ENCODE measurements around the gene ALOX12B.
"Not testable (repeated sequence)": the region's sequence is repeated elsewhere in the genome, so short reads cannot be mapped to it uniquely, and the experiment has no call there.

The ALOX12B gene

GRCh38 chr17:8118769-8119580, 31.5 kb upstream of the ALOX12B start:
- peak; percentile 60 for DNase-seq

- peak; percentile 73 for DNase-seq
These were observed 30.7 kb upstream of the ALOX12B start, which contains the start of gene ALOXE3 for GRCh38 chr17:8117980-8118768. Gene ALOXE3 (minus strand): TSS chr17:8118514. CDS start chr17:8117990, 524 bp downstream.

- DNase-seq = no peak
These were observed 30.0 kb upstream of the ALOX12B start for GRCh38 chr17:8117367-8117979.

DNA sequence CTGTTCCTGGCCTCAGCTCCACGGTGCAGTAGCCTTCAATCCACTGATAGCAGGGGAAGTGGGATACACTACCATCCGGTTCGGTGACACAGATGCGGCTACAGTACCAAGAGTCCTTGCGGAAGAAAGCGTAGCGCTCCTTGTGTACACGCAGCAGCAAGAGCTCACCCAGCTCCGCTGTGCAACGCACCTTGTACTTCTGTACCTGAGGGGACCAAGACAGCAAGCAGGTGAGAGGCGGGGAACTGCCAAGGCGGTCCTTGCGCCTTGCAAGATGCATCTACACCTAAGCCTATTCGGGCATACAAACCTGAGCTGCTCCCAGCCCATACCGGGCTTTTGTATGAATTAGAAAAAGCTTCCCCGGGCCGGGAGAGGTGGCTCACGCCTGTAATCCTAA, 29.3 kb upstream of the ALOX12B start:
- no peak for DNase-seq

GRCh38 chr17:8110907-8111306, 23.4 kb upstream of the ALOX12B start:
- no peak for DNase-seq

GRCh38 chr17:8110456-8110804, 22.9 kb upstream of the ALOX12B start:
- DNase-seq = no peak

DNA sequence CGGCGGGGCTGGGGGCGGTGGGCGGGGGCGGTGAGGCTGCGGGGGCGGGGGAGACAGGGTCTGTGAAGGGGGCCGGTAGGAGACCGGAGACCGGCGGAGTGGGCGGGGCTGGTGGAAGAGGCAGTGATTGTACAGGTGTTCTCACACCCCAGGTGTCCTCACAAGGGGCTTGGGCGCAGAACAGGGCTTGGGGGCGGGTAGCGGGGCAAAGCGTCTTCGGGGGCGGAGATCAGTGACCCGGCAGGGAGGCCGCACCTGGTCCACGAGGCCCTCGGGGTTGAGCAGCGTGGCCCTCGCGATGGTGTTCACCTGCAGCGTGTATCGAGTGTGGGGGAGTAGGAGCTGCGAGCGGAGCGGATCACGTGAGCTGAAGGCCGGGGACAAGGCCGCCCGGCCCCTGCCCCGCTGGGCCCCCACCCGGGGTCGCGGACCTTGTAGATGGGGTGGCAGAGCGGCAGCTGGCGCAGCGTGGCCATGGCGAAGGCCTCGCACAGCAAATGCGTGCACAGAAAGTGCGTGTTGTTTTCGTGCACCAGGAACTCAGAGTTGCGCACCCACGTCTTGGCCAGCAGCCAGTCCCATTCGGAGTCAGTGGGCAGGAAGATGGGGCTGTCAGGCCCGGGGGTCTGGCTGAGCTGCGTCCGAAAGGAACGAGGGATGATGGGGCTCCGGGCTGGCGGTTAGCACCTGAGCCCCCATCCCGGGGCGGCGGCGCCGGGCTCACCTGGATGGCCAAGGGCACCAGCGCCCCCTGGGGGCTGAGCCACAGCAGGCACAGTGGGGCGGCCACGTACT, 22.3 kb upstream of the ALOX12B start:
- DNase-seq = no peak

GRCh38 chr17:8108972-8109660, 21.6 kb upstream of the ALOX12B start:
- DNase-seq = no peak

DNA sequence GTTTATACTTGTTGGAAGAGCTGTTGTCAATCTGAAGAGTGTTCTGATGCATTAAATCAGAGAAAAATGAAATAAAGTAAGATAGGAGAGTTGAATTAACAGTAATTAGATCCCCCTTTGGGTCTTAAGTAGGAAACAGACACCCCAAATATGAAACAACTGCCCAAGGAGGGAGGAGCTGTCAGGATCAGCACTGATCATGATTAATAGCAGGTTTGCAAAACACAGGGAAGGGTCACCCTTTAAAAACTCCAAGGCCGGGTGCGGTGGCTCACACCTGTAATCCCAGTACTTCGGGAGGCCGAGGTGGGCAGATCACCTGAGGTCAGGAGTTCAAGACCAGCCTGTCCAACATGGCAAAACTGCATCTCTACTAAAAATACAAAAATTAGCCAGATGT, 19.5 kb upstream of the ALOX12B start:
- DNase-seq = not testable (repeated sequence)

GRCh38 chr17:8105957-8106398, 18.5 kb upstream of the ALOX12B start:
- DNase-seq = no peak

- DNase-seq = no peak
These were observed 17.4 kb upstream of the ALOX12B start for GRCh38 chr17:8104911-8105310.

DNA sequence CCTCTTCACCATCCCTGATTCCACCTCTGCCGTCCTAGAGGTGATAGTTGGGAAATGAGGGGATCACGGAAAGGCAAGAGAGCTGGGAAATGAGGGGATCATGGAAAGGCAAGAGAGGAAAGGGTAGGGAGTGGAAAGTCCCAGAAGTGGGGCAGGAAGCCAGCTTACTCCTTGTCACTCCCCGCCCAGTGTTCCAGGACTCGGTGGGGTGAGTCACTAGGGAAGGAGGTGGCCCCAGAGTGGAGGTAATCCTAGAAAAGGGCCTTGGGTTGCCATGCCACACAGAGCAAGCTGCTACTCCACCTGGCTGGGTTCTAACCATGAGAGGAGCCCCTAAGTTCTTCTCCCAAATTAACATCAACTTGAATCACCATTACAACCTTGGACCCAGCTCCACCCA, 16.0 kb upstream of the ALOX12B start:
- no peak for DNase-seq

GRCh38 chr17:8101721-8102120, 14.2 kb upstream of the ALOX12B start:
- no peak for DNase-seq

GRCh38 chr17:8100763-8101162, 13.2 kb upstream of the ALOX12B start:
- no peak for DNase-seq

DNA sequence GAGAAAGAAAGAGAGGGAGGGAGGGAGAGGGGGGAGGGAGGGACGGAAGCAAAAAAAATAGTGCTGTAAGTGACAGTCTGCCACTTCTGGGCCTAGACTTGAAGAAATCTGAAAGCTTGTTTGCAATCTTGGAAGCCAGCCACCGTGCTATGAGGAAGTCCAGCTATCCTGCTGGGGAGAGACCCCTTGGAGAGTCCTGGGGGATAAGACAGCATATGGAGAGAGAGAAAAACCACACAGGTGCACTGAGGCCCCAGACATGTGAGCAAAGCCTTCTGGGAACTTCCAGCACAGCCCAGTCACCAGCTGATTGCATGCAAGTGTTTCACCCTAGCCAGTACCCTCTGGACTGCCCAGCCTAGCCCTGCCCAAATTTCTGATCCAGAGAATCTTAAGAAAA, 12.6 kb upstream of the ALOX12B start:
- DNase-seq = no peak

GRCh38 chr17:8096541-8096940, 9.0 kb upstream of the ALOX12B start:
- DNase-seq = no peak

GRCh38 chr17:8095361-8095760, 7.8 kb upstream of the ALOX12B start:
- DNase-seq = no peak

DNA sequence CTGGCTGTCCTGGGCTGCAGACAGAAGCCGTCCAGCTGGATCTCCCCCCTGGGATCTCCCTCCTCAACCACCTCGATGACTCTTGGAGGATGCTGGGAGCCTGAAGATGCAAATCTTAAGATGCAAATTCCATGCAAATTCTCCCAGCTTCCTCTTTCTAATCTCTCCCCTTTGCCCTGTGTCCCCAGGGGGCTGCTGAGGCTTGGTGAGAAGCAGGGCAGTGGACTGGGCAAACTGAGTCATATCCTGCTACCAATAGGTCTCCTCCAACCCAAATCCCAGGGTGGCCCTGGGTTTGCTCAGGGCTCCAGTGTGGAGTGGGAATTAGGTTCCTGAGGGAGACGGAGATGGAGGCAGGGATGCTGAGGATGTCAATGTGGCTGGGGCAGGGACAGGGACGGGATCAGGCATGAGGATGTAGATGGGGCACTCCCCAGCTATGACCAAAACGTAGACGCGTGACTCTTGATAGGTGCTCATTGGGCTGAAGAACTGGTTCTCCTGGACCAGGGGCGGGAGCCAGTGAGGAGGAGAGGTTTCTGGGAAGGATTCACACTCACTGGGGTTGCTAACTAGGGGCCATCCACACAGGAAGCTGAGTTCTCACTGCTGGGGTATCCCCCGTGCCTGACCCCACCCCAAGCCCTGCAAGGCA, 3.6 kb upstream of the ALOX12B start:
- no peak for DNase-seq

GRCh38 chr17:8089728-8090127, 2.2 kb upstream of the ALOX12B start:
- no peak for DNase-seq

DNA sequence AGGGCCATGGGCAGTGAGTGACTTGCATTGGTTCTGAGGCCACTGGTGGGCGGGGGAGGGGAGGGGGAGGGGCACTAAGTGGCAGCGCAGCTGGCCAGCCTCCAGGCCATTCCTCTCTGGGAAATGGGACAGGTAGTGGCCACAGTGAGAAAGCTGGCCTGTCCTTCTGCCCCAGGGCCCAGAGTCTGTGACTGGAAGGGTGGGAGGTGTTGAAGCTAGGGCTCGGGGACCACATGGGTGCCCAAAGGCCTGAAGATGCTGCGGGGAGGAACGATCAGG, 375 bp upstream of the ALOX12B start:
- no peak for DNase-seq

GRCh38 chr17:8084250-8084649, 3.3 kb downstream of the ALOX12B start:
- no peak for DNase-seq

GRCh38 chr17:8082292-8082691, 5.2 kb downstream of the ALOX12B start:
- no peak for DNase-seq

All from 8988T (cell line).